Dendritic cell treated with granulocyte-macrophage colony-stimulating factor and Interleukin-4, amounts not matched to agents 40 ng/mL and 50 ng/mL, for 4 days (primary cell): ENCODE measurements around the gene CASR.

ENCODE experiments used
- H3K27ac Mint-ChIP-seq: one replicate; pipeline ENCODE4 v1.8.0; 2022; ENCODE audit warnings: mild to moderate bottlenecking, mixed read lengths
- H3K27me3 Mint-ChIP-seq: one replicate; pipeline ENCODE4 v1.8.0; 2022; ENCODE audit warnings: mild to moderate bottlenecking, mixed read lengths
- H3K36me3 Mint-ChIP-seq: one replicate; pipeline ENCODE4 v1.8.0; 2022; ENCODE audit warnings: low read depth, mixed read lengths
- H3K4me1 Mint-ChIP-seq: one replicate; pipeline ENCODE4 v1.8.0; 2022; ENCODE audit warnings: low read depth, mixed read lengths
- H3K4me3 Mint-ChIP-seq: one replicate; pipeline ENCODE4 v1.8.0; 2022; ENCODE audit warnings: mild to moderate bottlenecking, moderate library complexity, mixed read lengths
- H3K9me3 Mint-ChIP-seq: one replicate; pipeline ENCODE4 v1.8.0; 2022; ENCODE audit warnings: mixed read lengths
- intact Hi-C: fragments of 100-400 bp; cut with micrococcal nuclease; formaldehyde crosslinking; loops from one replicate; pipeline ENCODE4 v1.15.0; 2022

CASR gene

GRCh38 chr3:122231465-122232157, 48.1 kb downstream of the CASR start:
- no peaks in the 10 kb centered on the region for H3K36me3 Mint-ChIP-seq
- H3K27ac Mint-ChIP-seq: peak overlapping the region; percentile 79
- H3K4me1 Mint-ChIP-seq: peaks cover 49% of the 10 kb centered on the region
- H3K4me3 Mint-ChIP-seq: no peak overlapping the region
- no peaks in the 10 kb centered on the region for H3K9me3 Mint-ChIP-seq
- H3K27me3 Mint-ChIP-seq: no peaks in the 10 kb centered on the region
- intact Hi-C loops: no loop called here

- Mint-ChIP-seq H3K4me3 (no peak overlapping the region), H3K27me3 (no peaks in the 10 kb centered on the region), H3K4me1 (peaks cover 49% of the 10 kb centered on the region), H3K9me3 (no peaks in the 10 kb centered on the region), H3K36me3 (no peaks in the 10 kb centered on the region), H3K27ac (peak overlapping the region; percentile 79)
- intact Hi-C loops: no loop called here
These were observed 49.0 kb downstream of the CASR start for GRCh38 chr3:122232485-122232884.

- peaks cover 2% of the 10 kb centered on the region for H3K27me3 Mint-ChIP-seq
- H3K4me3 Mint-ChIP-seq: peak overlapping the region; percentile 42
- no peaks in the 10 kb centered on the region for H3K9me3 Mint-ChIP-seq
- H3K36me3 Mint-ChIP-seq: no peaks in the 10 kb centered on the region
- intact Hi-C loops: loop anchor here (1.0 kb wide), 1 partner anchor 22 kb away; no protein-coding TSS in a partner anchor
- H3K27ac Mint-ChIP-seq: peak overlapping the region; percentile 79
- peaks cover 56% of the 10 kb centered on the region for H3K4me1 Mint-ChIP-seq
These were observed 49.9 kb downstream of the CASR start for GRCh38 chr3:122233101-122233952.

- no peaks in the 10 kb centered on the region for H3K36me3 Mint-ChIP-seq
- intact Hi-C loops: no loop called here
These were observed 50.6 kb downstream of the CASR start for GRCh38 chr3:122234117-122234516.

GRCh38 chr3:122235147-122235546, 51.7 kb downstream of the CASR start:
- no peaks in the 10 kb centered on the region for H3K9me3 Mint-ChIP-seq
- no peak overlapping the region for H3K4me3 Mint-ChIP-seq
- H3K4me1 Mint-ChIP-seq: peaks cover 68% of the 10 kb centered on the region
- intact Hi-C loops: no loop called here
- no peaks in the 10 kb centered on the region for H3K36me3 Mint-ChIP-seq
- H3K27ac Mint-ChIP-seq: peak overlapping the region; percentile 79
- peaks cover 2% of the 10 kb centered on the region for H3K27me3 Mint-ChIP-seq

More at GRCh38 chr3:122234117-122234516, 50.6 kb downstream of the CASR start:
- Mint-ChIP-seq H3K9me3 (no peaks in the 10 kb centered on the region), H3K4me3 (no peak overlapping the region), H3K27ac (peak overlapping the region; percentile 79), H3K4me1 (peaks cover 61% of the 10 kb centered on the region), H3K27me3 (peaks cover 2% of the 10 kb centered on the region)

GRCh38 chr3:122239112-122239511, 55.6 kb downstream of the CASR start:
- H3K9me3 Mint-ChIP-seq: no peaks in the 10 kb centered on the region
- H3K4me1 Mint-ChIP-seq: peaks cover 36% of the 10 kb centered on the region
- peaks cover 2% of the 10 kb centered on the region for H3K27me3 Mint-ChIP-seq
- H3K36me3 Mint-ChIP-seq: no peaks in the 10 kb centered on the region
- H3K27ac Mint-ChIP-seq: peak overlapping the region; percentile 44
- intact Hi-C loops: no loop called here
- no peak overlapping the region for H3K4me3 Mint-ChIP-seq

- Mint-ChIP-seq H3K36me3 (no peaks in the 10 kb centered on the region), H3K4me3 (peak overlapping the region; percentile 70), H3K4me1 (peaks cover 29% of the 10 kb centered on the region), H3K27me3 (no peaks in the 10 kb centered on the region), H3K9me3 (no peaks in the 10 kb centered on the region), H3K27ac (peak overlapping the region; percentile 79)
- intact Hi-C loops: no loop called here
These were observed 62.2 kb downstream of the CASR start for GRCh38 chr3:122245513-122246174.

- Mint-ChIP-seq H3K27me3 (no peaks in the 10 kb centered on the region), H3K4me3 (peak overlapping the region; percentile 70), H3K4me1 (peaks cover 34% of the 10 kb centered on the region), H3K36me3 (no peaks in the 10 kb centered on the region), H3K27ac (peak overlapping the region; percentile 79), H3K9me3 (no peaks in the 10 kb centered on the region)
- intact Hi-C loops: no loop called here
These were observed 62.7 kb downstream of the CASR start for GRCh38 chr3:122246199-122246598.

- no peak overlapping the region for H3K4me3 Mint-ChIP-seq
- no peaks in the 10 kb centered on the region for H3K36me3 Mint-ChIP-seq
- H3K27me3 Mint-ChIP-seq: no peaks in the 10 kb centered on the region
- H3K9me3 Mint-ChIP-seq: no peaks in the 10 kb centered on the region
- H3K27ac Mint-ChIP-seq: peak overlapping the region; percentile 79
- intact Hi-C loops: no loop called here
- H3K4me1 Mint-ChIP-seq: peaks cover 45% of the 10 kb centered on the region
These were observed 63.8 kb downstream of the CASR start for GRCh38 chr3:122247087-122247824.

- no peaks in the 10 kb centered on the region for H3K9me3 Mint-ChIP-seq
- peak overlapping the region; percentile 14 for H3K27ac Mint-ChIP-seq
- H3K4me3 Mint-ChIP-seq: no peak overlapping the region
- peaks cover 50% of the 10 kb centered on the region for H3K4me1 Mint-ChIP-seq
- intact Hi-C loops: no loop called here
- no peaks in the 10 kb centered on the region for H3K36me3 Mint-ChIP-seq
- H3K27me3 Mint-ChIP-seq: no peaks in the 10 kb centered on the region
These were observed 64.3 kb downstream of the CASR start for GRCh38 chr3:122247825-122248185.

- no peaks in the 10 kb centered on the region for H3K27me3 Mint-ChIP-seq
- H3K4me1 Mint-ChIP-seq: peaks cover 62% of the 10 kb centered on the region
- no peak overlapping the region for H3K4me3 Mint-ChIP-seq
- H3K9me3 Mint-ChIP-seq: no peaks in the 10 kb centered on the region
- intact Hi-C loops: loop anchor here (10.0 kb wide), 2 partner anchors 367 to 417 kb away; partner anchors contain the start of genes EAF2 and IQCB1
- H3K36me3 Mint-ChIP-seq: no peaks in the 10 kb centered on the region
- H3K27ac Mint-ChIP-seq: peak overlapping the region; percentile 73
These were observed 68.0 kb downstream of the CASR start for GRCh38 chr3:122251428-122251827.

- no peaks in the 10 kb centered on the region for H3K9me3 Mint-ChIP-seq
- H3K4me1 Mint-ChIP-seq: peaks cover 62% of the 10 kb centered on the region
- H3K4me3 Mint-ChIP-seq: no peak overlapping the region
- H3K27ac Mint-ChIP-seq: peak overlapping the region; percentile 46
- intact Hi-C loops: loop anchor here (10.0 kb wide), 2 partner anchors 369 to 419 kb away; partner anchors contain the start of genes EAF2 and IQCB1
- no peaks in the 10 kb centered on the region for H3K27me3 Mint-ChIP-seq
- H3K36me3 Mint-ChIP-seq: no peaks in the 10 kb centered on the region
These were observed 70.1 kb downstream of the CASR start for GRCh38 chr3:122253581-122253980.

GRCh38 chr3:122255757-122256439, 72.4 kb downstream of the CASR start:
- H3K36me3 Mint-ChIP-seq: no peaks in the 10 kb centered on the region
- intact Hi-C loops: loop anchor here (1.0 to 10.0 kb wide), 5 partner anchors 23 to 421 kb away; partner anchors contain the start of genes EAF2 and IQCB1
- peak overlapping the region; percentile 74 for H3K27ac Mint-ChIP-seq
- H3K4me3 Mint-ChIP-seq: no peak overlapping the region
- H3K9me3 Mint-ChIP-seq: no peaks in the 10 kb centered on the region
- peaks cover 62% of the 10 kb centered on the region for H3K4me1 Mint-ChIP-seq
- H3K27me3 Mint-ChIP-seq: no peaks in the 10 kb centered on the region
